Measurements from ENCODE around the gene C1orf21. TPM values are rescaled to one million over a fixed set of nuclear protein-coding genes. Genes with fewer than 3 reads are reported as not detected.

The C1orf21 gene
- total RNA-seq, 2 experiments from 2014 or later, result 8.5 to 9.6 TPM

DNA sequence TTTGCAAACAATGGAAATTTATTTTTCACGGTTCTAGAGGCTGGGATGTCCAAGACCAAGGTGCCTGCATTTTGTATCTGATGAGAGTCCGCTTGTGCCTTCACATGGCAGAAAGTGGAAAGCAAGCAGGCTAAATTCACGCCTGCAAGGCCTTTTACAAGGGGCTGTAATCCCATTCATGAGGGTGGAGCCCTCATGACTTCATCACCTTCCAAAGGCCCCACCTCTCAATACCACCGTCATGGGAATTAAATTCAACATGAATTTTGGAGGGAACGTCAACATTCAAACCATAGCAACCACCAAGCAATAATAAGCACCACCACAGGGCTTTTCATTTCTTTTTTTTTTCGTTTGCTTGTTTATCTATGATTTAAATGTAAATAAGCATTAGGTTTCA is 115.3 kb downstream of the C1orf21 start:
- Mint-ChIP-seq H3K36me3 (no peaks in the 10 kb centered on the region), H3K4me1 (peaks cover under 1% of the 10 kb centered on the region), H3K4me3 (no peak overlapping the region), H3K27ac (no peak overlapping the region), H3K27me3 (peaks cover 10% of the 10 kb centered on the region), H3K9me3 (ENCODE audit: low read depth) (no peaks in the 10 kb centered on the region)
- CTCF ChIA-PET, result no interaction called here
- DNase-seq (no peak), ATAC-seq (no peak)

- peaks cover 12% of the 10 kb centered on the region for H3K27me3 Mint-ChIP-seq
- H3K4me3 Mint-ChIP-seq, result no peak overlapping the region
- no peak overlapping the region for H3K27ac Mint-ChIP-seq
- no peaks in the 10 kb centered on the region for H3K9me3 Mint-ChIP-seq (ENCODE audit: low read depth)
- DNase-seq, result no peak
- H3K36me3 Mint-ChIP-seq, result no peaks in the 10 kb centered on the region
- peaks cover 9% of the 10 kb centered on the region for H3K4me1 Mint-ChIP-seq
- no peak for ATAC-seq
- CTCF ChIA-PET, result no interaction called here
These were observed 116.5 kb downstream of the C1orf21 start for GRCh38 chr1:184503221-184503749.

DNA sequence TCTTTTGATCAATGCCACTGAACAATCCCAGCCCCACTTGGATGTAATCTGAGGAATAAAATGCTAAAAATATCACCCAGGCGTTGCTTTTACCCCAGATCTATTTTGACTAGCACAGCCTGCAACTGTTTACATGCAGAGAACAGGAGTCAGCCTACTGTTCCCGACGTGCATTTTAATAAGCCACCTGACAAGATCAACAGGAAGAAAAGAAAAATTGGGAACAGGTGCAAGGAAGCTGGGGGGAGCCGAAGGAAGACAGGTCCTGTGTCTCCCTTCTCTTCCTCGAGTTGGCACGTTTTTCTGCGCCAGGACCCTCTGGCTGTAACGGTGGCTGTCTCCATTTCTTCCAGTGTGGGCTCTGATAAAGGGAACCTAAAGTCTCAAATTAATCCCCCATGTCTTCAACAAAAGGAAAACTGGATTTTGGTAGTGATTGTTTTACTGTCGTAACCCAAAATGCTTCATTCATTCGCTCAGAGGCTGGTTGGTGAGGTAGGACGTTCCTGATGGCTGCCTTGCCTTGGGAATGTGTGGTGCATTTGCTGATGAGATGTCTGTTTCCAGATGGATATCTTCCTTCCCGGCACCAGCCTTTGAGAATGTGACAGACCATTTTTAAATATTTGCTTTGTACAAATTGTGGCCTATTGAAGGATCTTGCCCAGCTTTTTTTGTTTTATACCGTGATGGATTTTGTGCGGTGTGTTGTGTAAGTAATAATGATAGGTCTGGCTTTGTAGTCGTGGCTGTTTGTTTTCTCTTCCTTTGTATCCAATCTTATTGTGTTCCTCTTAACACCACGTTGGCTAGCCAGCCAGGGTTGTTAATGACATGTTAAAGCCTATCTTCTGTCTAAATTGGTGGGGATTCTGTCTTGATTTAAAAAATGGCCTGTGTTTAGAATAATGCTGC is 117.5 kb downstream of the C1orf21 start:
- no peak for ATAC-seq
- H3K36me3 Mint-ChIP-seq, result no peaks in the 10 kb centered on the region
- no peaks in the 10 kb centered on the region for H3K9me3 Mint-ChIP-seq (ENCODE audit: low read depth)
- DNase-seq, result no peak
- H3K4me3 Mint-ChIP-seq, result no peak overlapping the region
- H3K27me3 Mint-ChIP-seq, result peaks cover 12% of the 10 kb centered on the region
- H3K27ac Mint-ChIP-seq, result no peak overlapping the region
- CTCF ChIA-PET, result no interaction called here
- H3K4me1 Mint-ChIP-seq, result peaks cover 9% of the 10 kb centered on the region

DNA sequence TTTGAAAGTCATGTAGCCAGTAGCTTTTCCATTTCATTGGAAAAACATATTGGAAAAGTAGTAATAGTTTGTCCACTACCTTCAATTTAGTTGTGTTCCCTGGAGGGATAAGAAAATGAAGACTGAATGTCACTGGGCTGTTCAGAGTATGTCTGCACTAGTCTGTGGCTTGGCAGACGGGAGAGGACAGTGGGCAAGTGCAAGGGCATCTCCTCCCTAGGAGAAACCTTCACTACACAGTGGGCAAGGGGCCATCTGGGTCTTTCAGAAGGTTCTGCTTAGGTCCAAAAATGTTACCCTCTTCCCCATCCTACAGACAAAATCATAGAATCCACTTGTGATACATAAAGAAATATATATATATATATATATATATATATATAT is 118.1 kb downstream of the C1orf21 start:
- Mint-ChIP-seq H3K27me3 (peaks cover 12% of the 10 kb centered on the region), H3K4me3 (no peak overlapping the region), H3K36me3 (no peaks in the 10 kb centered on the region), H3K9me3 (ENCODE audit: low read depth) (no peaks in the 10 kb centered on the region), H3K27ac (no peak overlapping the region), H3K4me1 (peaks cover 9% of the 10 kb centered on the region)
- DNase-seq, result no peak
- no peak for ATAC-seq
- CTCF ChIA-PET, result no interaction called here

- Mint-ChIP-seq H3K4me3 (no peak overlapping the region), H3K36me3 (no peaks in the 10 kb centered on the region), H3K27ac (no peak overlapping the region), H3K4me1 (peaks cover 9% of the 10 kb centered on the region), H3K27me3 (peaks cover 8% of the 10 kb centered on the region), H3K9me3 (ENCODE audit: low read depth) (no peaks in the 10 kb centered on the region)
- CTCF ChIA-PET, result no interaction called here
- DNase-seq (no peak), ATAC-seq (no peak)
These were observed 119.7 kb downstream of the C1orf21 start for GRCh38 chr1:184506481-184506880.

- H3K27ac Mint-ChIP-seq, result no peak overlapping the region
- CTCF ChIA-PET, result no interaction called here
- no peak overlapping the region for H3K4me3 Mint-ChIP-seq
These were observed 120.3 kb downstream of the C1orf21 start for GRCh38 chr1:184507165-184507564.

GRCh38 chr1:184507604-184508280 is 120.9 kb downstream of the C1orf21 start:
- DNase-seq (no peak), ATAC-seq (no peak)
- CTCF ChIA-PET, result interaction anchor here (1.0 kb wide), 1 partner anchor 10 kb away, joined by 3 read pairs; no protein-coding TSS in a partner anchor
- peaks cover 6% of the 10 kb centered on the region for H3K27me3 Mint-ChIP-seq
- H3K9me3 Mint-ChIP-seq (ENCODE audit: low read depth), result no peaks in the 10 kb centered on the region
- no peak overlapping the region for H3K27ac Mint-ChIP-seq
- peaks cover 9% of the 10 kb centered on the region for H3K4me1 Mint-ChIP-seq
- H3K36me3 Mint-ChIP-seq, result no peaks in the 10 kb centered on the region
- H3K4me3 Mint-ChIP-seq, result no peak overlapping the region

More at GRCh38 chr1:184507165-184507564, 120.3 kb downstream of the C1orf21 start:
- DNase-seq, result no peak
- no peak for ATAC-seq
- peaks cover 9% of the 10 kb centered on the region for H3K4me1 Mint-ChIP-seq
- H3K36me3 Mint-ChIP-seq, result no peaks in the 10 kb centered on the region
- H3K9me3 Mint-ChIP-seq (ENCODE audit: low read depth), result no peaks in the 10 kb centered on the region
- H3K27me3 Mint-ChIP-seq, result peaks cover 6% of the 10 kb centered on the region

GRCh38 chr1:184509105-184509504 is 122.3 kb downstream of the C1orf21 start:
- Mint-ChIP-seq H3K9me3 (ENCODE audit: low read depth) (no peaks in the 10 kb centered on the region), H3K36me3 (no peaks in the 10 kb centered on the region), H3K4me1 (peaks cover 9% of the 10 kb centered on the region), H3K27me3 (peaks cover 4% of the 10 kb centered on the region), H3K4me3 (no peak overlapping the region), H3K27ac (no peak overlapping the region)
- ATAC-seq, result no peak
- DNase-seq, result no peak
- CTCF ChIA-PET, result no interaction called here

DNA sequence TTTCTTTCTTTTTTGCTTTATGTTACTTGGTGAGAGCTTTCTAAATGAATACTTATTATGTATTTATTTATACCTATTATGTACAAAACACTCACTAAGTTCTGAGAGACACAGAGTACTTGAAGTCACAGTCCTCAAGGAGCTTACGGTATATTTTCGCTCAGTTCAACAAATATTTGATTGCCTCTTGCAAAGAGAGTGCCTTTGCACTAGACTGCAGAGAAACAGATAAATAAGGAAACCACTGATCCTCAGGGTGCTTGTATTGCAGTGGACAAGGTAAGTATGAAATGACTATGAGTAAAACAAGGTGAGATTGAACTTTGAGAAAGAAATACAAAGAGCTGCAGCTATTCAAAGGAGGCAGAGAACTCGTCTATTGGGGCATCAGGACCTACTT is 123.3 kb downstream of the C1orf21 start:
- H3K36me3 Mint-ChIP-seq, result no peaks in the 10 kb centered on the region
- H3K27me3 Mint-ChIP-seq, result peaks cover 4% of the 10 kb centered on the region
- ATAC-seq (no peak), DNase-seq (no peak)
- H3K4me1 Mint-ChIP-seq, result peaks cover 9% of the 10 kb centered on the region
- CTCF ChIA-PET, result interaction anchor here (0.7 kb wide), 1 partner anchor 1742 kb away, joined by 3 read pairs; no protein-coding TSS in a partner anchor
- H3K27ac Mint-ChIP-seq, result no peak overlapping the region
- H3K9me3 Mint-ChIP-seq (ENCODE audit: low read depth), result no peaks in the 10 kb centered on the region
- H3K4me3 Mint-ChIP-seq, result no peak overlapping the region

GRCh38 chr1:184512724-184513123 is 125.9 kb downstream of the C1orf21 start:
- Mint-ChIP-seq H3K9me3 (ENCODE audit: low read depth) (no peaks in the 10 kb centered on the region), H3K4me1 (peaks cover 3% of the 10 kb centered on the region), H3K4me3 (no peak overlapping the region), H3K36me3 (no peaks in the 10 kb centered on the region), H3K27ac (no peak overlapping the region), H3K27me3 (peaks cover 2% of the 10 kb centered on the region)
- CTCF ChIA-PET, result no interaction called here
- ATAC-seq, result no peak
- no peak for DNase-seq

DNA sequence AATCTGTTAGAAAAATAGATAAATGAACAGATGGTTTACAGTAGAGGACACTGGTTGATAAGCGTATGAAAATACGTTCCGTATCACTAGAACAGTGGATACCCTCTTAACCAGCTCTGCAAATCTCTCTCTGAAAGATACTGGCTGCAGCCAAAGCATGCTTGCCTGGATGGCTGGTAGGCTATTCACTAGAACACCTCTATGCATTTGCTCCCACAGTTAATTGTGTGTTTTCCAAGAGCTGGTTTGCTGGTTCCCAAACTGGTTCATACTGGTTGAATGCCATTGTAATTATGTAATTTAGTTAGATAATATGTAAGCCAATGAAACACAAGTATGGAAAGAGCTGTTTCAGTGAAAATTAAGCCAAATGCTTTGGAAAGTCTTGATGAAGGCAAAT is 126.6 kb downstream of the C1orf21 start:
- Mint-ChIP-seq H3K36me3 (no peaks in the 10 kb centered on the region), H3K27ac (no peak overlapping the region), H3K9me3 (ENCODE audit: low read depth) (no peaks in the 10 kb centered on the region), H3K4me3 (no peak overlapping the region), H3K27me3 (peaks cover 2% of the 10 kb centered on the region), H3K4me1 (no peaks in the 10 kb centered on the region)
- CTCF ChIA-PET, result no interaction called here
- DNase-seq (no peak), ATAC-seq (no peak)

DNA sequence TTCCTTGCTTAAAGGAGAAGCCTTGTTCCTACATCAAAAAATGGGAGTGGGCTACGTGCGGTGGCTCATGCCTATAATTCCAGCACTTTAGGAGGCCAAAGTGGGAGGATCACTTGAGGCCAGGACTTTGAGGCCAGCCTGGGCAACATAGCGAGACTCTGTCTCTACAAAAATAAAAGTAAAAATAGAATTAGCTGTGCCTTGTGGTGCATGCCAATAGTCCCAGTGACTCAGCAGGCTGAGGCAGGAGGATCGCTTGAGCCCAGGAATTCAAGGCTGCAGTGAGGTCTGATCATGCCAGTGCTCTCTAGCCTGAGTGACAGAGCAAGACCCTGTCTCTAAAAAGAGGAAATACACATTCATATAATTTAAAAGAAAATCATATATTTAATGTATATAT is 127.1 kb downstream of the C1orf21 start:
- Mint-ChIP-seq H3K27ac (no peak overlapping the region), H3K9me3 (ENCODE audit: low read depth) (no peaks in the 10 kb centered on the region), H3K4me1 (no peaks in the 10 kb centered on the region), H3K27me3 (peaks cover 2% of the 10 kb centered on the region), H3K4me3 (no peak overlapping the region), H3K36me3 (no peaks in the 10 kb centered on the region)
- CTCF ChIA-PET, result no interaction called here
- no peak for ATAC-seq
- no peak for DNase-seq

DNA sequence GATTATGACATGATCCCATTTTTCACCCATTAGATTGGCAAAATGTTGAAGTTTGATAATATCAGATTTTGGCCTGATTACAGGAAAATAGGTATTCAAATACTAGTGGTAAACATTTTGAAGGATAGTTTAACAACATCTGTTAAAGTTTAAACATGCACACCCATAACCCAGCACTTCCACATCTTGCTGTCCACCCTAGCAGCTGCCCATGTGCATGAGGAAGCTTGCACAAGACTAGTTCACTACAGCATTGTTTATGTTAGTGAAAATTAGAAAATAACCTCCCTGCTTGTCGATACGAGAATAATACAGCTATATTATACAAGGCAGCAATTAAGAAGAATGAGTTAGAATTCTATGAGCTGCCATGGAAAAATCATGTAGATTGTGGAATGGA is 127.6 kb downstream of the C1orf21 start:
- Mint-ChIP-seq H3K27ac (no peak overlapping the region), H3K27me3 (peaks cover 2% of the 10 kb centered on the region), H3K4me1 (no peaks in the 10 kb centered on the region), H3K36me3 (no peaks in the 10 kb centered on the region), H3K9me3 (ENCODE audit: low read depth) (no peaks in the 10 kb centered on the region), H3K4me3 (no peak overlapping the region)
- ATAC-seq, result no peak
- no peak for DNase-seq
- CTCF ChIA-PET, result no interaction called here

- H3K27ac Mint-ChIP-seq, result no peak overlapping the region
- no peaks in the 10 kb centered on the region for H3K4me1 Mint-ChIP-seq
- CTCF ChIA-PET, result no interaction called here
- H3K4me3 Mint-ChIP-seq, result no peak overlapping the region
- ATAC-seq (no peak), DNase-seq (no peak)
- H3K27me3 Mint-ChIP-seq, result peaks cover 2% of the 10 kb centered on the region
- H3K9me3 Mint-ChIP-seq (ENCODE audit: low read depth), result no peaks in the 10 kb centered on the region
- H3K36me3 Mint-ChIP-seq, result no peaks in the 10 kb centered on the region
These were observed 130.3 kb downstream of the C1orf21 start for GRCh38 chr1:184517130-184517529.
